Smooth muscle cell (in vitro differentiated cells): ENCODE data around the gene GABARAP. TPM values are rescaled to one million over a fixed set of nuclear protein-coding genes. Genes with fewer than 3 reads are reported as not detected.

Source experiments
- DNase-seq: peaks from one replicate; lab custom pipeline; 2025; ENCODE audit not compliant: unreplicated experiment; lab: John Stamatoyannopoulos, UW
- H2AFZ ChIP-seq: fragments of 200-600 bp; sonication (generic); 2 replicates; pipeline ENCODE4 v1.6.0; 2016; ENCODE audit warnings: antibody characterized with exemption, low read depth, mild to moderate bottlenecking
- H3F3A ChIP-seq: fragments of 200-600 bp; sonication (generic); 2 replicates; pipeline ENCODE4 v1.6.0; 2017; ENCODE audit warnings: antibody characterized with exemption, low read depth
- H3K27ac ChIP-seq: fragments of 200-600 bp; sonication (generic); 2 replicates; pipeline ENCODE4 v1.5.1; 2016; ENCODE audit warnings: low read depth, mild to moderate bottlenecking
- H3K27me3 ChIP-seq: fragments of 200-600 bp; sonication (generic); 2 replicates; pipeline ENCODE4 v1.6.1; 2016; ENCODE audit warnings: low read depth, mild to moderate bottlenecking
- H3K36me3 ChIP-seq: fragments of 200-600 bp; sonication (generic); 2 replicates; pipeline ENCODE4 v1.5.1; 2016; ENCODE audit warnings: low read depth
- H3K4me1 ChIP-seq: fragments of 200-600 bp; sonication (generic); 2 replicates; pipeline ENCODE4 v1.5.1; 2016; ENCODE audit warnings: low read depth
- H3K4me2 ChIP-seq: fragments of 200-600 bp; sonication (generic); 2 replicates; pipeline ENCODE4 v1.6.0; 2016; ENCODE audit warnings: mild to moderate bottlenecking
- H3K4me3 ChIP-seq: fragments of 200-600 bp; sonication (generic); 2 replicates; pipeline ENCODE4 v1.5.1; 2016; ENCODE audit warnings: mild to moderate bottlenecking
- H3K79me2 ChIP-seq: fragments of 200-600 bp; sonication (generic); 2 replicates; pipeline ENCODE4 v1.6.0; 2016; ENCODE audit warnings: low read depth, mild to moderate bottlenecking
- H3K9ac ChIP-seq: fragments of 200-600 bp; sonication (generic); 2 replicates; pipeline ENCODE4 v1.6.0; 2016; ENCODE audit warnings: low read depth
- H3K9me3 ChIP-seq: fragments of 200-600 bp; sonication (generic); replicated peaks from 2 replicates; pipeline ENCODE4 v1.5.1; 2016; ENCODE audit warnings: low read depth
- H4K20me1 ChIP-seq: fragments of 200-600 bp; sonication (generic); 2 replicates; pipeline ENCODE4 v1.6.0; 2016; ENCODE audit warnings: low read depth
- WGBS: methylation state at CpG from one replicate; pipeline ENCODE4 v1.1.7; 2016; ENCODE audit warnings: low lambda C conversion rate; 5-methylcytosine and 5-hydroxymethylcytosine counted together
- polyA plus RNA-seq: library from polyadenylated mRNA; unstranded; fragments of >200 nt; fragmentation: Nextera tagmentation; extraction: Ambion mirVana; gene quantifications from 2 replicates; pipeline ENCODE4 v1.2.1, GENCODE V29; 2016
- total RNA-seq: library from RNA; depleted of rRNA; stranded (reverse); fragments of >200 nt; gene quantifications from 2 replicates; pipeline ENCODE4 v1.2.3, GENCODE V29; 2014
- TF ChIP-seq, protein P1 (sequence below): fragments of 200-600 bp; sonication (generic); IDR thresholded peaks from 2 replicates; pipeline ENCODE4 v1.5.1; 2017; ENCODE audit warnings: borderline replicate concordance, mild to moderate bottlenecking, antibody characterized with exemption; ENCODE audit not compliant: insufficient read depth, poor library complexity, severe bottlenecking

GABARAP gene
- total and polyA plus RNA-seq, 2 experiments from 2014 or later: 363 to 735 TPM

DNA sequence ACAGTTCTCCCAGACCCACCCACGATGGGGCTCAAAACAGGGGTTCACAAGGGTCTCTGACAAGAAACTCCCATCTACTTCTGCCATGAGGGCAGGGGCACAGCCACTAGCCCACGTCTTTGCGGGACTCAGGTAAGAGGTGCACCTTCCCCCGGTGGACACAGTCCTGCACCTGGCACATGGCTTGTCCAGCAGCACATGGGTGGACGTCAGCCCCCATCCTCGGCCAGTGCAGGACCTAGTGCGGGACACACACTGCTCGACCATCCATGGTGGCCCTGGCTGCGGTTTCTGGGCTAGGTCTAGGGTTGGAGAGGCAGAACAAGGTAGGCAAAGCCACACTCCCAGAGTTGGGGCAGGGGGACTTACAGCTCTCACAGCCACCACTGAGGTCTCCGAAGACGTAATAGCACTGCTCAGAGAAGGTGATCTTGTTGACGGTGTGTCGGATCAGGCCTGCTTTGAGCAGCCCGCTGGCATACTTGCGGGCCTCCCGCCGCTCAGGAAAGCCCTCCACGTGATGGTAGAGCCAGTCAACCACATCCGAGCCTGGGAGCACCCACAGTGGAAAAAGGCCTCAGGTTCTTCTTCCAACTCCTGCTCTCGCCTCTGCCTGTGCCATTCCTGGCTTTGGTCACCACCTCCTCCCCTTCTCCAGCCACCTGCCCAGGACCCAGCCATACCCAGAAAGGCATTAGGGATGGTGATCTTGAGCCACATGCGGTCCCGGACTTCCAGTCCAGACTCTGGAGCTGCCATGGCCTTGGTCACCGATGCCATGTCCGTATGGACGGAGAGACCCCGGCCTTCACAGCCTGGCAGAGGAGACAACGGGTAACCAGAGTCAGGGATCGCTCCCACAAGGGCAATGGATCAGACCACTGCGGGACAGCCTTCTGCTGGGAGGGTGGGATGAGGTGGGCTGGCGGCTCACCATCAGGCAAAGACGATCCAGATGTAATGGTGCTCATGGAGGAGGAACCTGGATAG, 15.2 kb downstream of the GABARAP start:
- WGBS: 97% methylated on average over 31 of the region's 31 CpGs
- Histone ChIP-seq H3K36me3 (no peaks in the 10 kb centered on the region), H3K27me3 (no peaks in the 10 kb centered on the region), H3K27ac (no peak overlapping the region), H3K4me3 (no peak overlapping the region), H3K9me3 (no peaks in the 10 kb centered on the region), H3K9ac (no peak overlapping the region), H2AFZ (no peak overlapping the region), H3K4me2 (no peak overlapping the region), H3K79me2 (peaks cover 27% of the 10 kb centered on the region), H3K4me1 (no peaks in the 10 kb centered on the region), H3F3A (no peaks in the 10 kb centered on the region), H4K20me1 (peaks cover 82% of the 10 kb centered on the region)
- no peak for DNase-seq
- TF ChIP-seq, protein P1, sequence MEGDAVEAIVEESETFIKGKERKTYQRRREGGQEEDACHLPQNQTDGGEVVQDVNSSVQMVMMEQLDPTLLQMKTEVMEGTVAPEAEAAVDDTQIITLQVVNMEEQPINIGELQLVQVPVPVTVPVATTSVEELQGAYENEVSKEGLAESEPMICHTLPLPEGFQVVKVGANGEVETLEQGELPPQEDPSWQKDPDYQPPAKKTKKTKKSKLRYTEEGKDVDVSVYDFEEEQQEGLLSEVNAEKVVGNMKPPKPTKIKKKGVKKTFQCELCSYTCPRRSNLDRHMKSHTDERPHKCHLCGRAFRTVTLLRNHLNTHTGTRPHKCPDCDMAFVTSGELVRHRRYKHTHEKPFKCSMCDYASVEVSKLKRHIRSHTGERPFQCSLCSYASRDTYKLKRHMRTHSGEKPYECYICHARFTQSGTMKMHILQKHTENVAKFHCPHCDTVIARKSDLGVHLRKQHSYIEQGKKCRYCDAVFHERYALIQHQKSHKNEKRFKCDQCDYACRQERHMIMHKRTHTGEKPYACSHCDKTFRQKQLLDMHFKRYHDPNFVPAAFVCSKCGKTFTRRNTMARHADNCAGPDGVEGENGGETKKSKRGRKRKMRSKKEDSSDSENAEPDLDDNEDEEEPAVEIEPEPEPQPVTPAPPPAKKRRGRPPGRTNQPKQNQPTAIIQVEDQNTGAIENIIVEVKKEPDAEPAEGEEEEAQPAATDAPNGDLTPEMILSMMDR: no peak

DNA sequence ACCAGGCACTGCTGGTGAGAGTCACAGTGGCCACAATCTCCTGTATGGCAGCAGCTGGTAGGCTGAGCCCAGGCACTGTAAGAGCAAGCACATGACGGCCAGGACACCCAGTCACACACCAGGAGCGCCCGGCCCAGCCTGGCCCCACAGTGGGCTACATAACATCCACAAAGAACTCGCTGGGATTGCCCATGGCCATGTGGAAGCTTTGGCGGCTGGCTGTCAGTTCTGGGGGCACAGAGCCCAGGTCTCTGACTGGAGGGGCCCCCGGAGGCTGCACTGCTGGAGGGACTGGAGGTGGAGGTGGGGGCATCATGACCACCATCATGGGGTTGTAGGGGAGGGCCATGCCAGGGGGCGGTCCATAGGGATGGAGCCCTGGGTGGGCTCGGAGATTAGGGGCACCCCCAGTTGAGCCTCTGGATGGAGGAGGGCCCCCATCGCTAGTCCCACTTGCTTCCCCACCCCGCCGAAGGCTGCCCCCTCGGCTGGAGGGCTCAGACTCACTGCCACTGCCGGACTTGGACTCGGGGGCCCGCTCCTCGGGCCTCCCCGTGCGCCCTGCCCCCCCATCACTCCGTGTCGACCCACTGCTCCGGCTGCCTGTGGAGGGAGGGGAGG, 16.4 kb downstream of the GABARAP start:
- H3F3A ChIP-seq: peaks cover 3% of the 10 kb centered on the region
- TF ChIP-seq, protein P1: no peak
- H2AFZ ChIP-seq: no peak overlapping the region
- H3K9me3 ChIP-seq: no peaks in the 10 kb centered on the region
- no peak overlapping the region for H3K4me3 ChIP-seq
- no peak for DNase-seq
- H3K4me2 ChIP-seq: no peak overlapping the region
- H3K9ac ChIP-seq: no peak overlapping the region
- WGBS: 94% methylated on average over 17 of the region's 21 CpGs
- peaks cover 20% of the 10 kb centered on the region for H3K79me2 ChIP-seq
- peaks cover 81% of the 10 kb centered on the region for H4K20me1 ChIP-seq
- H3K27ac ChIP-seq: no peak overlapping the region
- peaks cover 1% of the 10 kb centered on the region for H3K4me1 ChIP-seq
- no peaks in the 10 kb centered on the region for H3K36me3 ChIP-seq
- H3K27me3 ChIP-seq: no peaks in the 10 kb centered on the region

DNA sequence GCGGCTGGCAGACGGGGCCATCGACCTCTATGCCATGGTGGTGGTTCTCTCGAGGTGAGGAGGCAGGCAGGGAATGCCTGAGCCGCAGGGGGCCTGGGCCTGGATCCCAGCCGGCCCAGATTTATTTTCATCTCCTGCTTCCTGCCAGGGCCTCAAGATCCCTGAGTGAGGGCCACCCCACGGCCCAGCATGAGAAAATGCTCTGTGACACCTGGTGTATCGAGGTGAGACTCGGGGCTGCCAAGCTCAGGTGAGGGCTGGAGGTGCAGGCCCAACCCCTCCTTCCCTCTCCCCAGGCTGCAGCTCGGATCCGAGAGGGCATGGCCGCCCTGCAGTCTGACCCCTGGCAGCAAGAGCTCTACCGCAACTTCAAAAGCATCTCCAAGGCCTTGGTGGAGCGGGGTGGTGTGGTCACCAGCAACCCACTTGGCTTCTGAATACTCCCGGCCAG, 17.6 kb downstream of the GABARAP start:
- WGBS: 90% methylated on average over 15 of the region's 15 CpGs
- peaks cover 7% of the 10 kb centered on the region for H3F3A ChIP-seq
- H3K4me1 ChIP-seq: peaks cover 6% of the 10 kb centered on the region
- H3K4me2 ChIP-seq: no peak overlapping the region
- H4K20me1 ChIP-seq: peaks cover 75% of the 10 kb centered on the region
- no peak overlapping the region for H3K27ac ChIP-seq
- H3K9ac ChIP-seq: no peak overlapping the region
- H3K4me3 ChIP-seq: no peak overlapping the region
- H3K79me2 ChIP-seq: peaks cover 9% of the 10 kb centered on the region
- TF ChIP-seq, protein P1: no peak
- no peak overlapping the region for H2AFZ ChIP-seq
- H3K36me3 ChIP-seq: no peaks in the 10 kb centered on the region
- no peak for DNase-seq
- no peaks in the 10 kb centered on the region for H3K27me3 ChIP-seq
- no peaks in the 10 kb centered on the region for H3K9me3 ChIP-seq
